ENCODE results near the gene SLC22A3. TPM values are rescaled to one million over a fixed set of nuclear protein-coding genes. Genes with fewer than 3 reads are reported as not detected.

SLC22A3 gene
- total RNA-seq, 4 donors from 2014 or later, result 11.8 to 31.0 (median 22.3) TPM

GRCh38 chr6:160330619-160331018 is 17.6 kb upstream of the SLC22A3 start:
- TF ChIP-seq EP300 (IDR thresholded peaks at IDR 0.05) (no peak), POLR2A (IDR thresholded peaks at IDR 0.05) (no peak), POLR2AphosphoS5 (IDR thresholded peaks at IDR 0.05) (no peak), CTCF (IDR thresholded peaks at IDR 0.05) (no peak)
- Histone ChIP-seq H3K27me3 (no peaks in the 10 kb centered on the region), H3K9me3 (no peaks in the 10 kb centered on the region), H3K27ac (no peak overlapping the region), H3K4me3 (no peak overlapping the region), H3K36me3 (no peaks in the 10 kb centered on the region), H3K4me1 (no peaks in the 10 kb centered on the region)
- ATAC-seq, result no peak
- 73 to 82% methylated on average over 3 to 4 of the region's 5 CpGs for WGBS, 2 donors (ENCODE audit: low coverage in 1 of 2)

GRCh38 chr6:160331204-160331603 is 17.0 kb upstream of the SLC22A3 start:
- Histone ChIP-seq H3K36me3 (no peaks in the 10 kb centered on the region), H3K9me3 (no peaks in the 10 kb centered on the region), H3K4me3 (no peak overlapping the region), H3K27me3 (no peaks in the 10 kb centered on the region), H3K27ac (no peak overlapping the region), H3K4me1 (no peaks in the 10 kb centered on the region)
- no peak for ATAC-seq
- no peak for TF ChIP-seq POLR2A (IDR thresholded peaks at IDR 0.05)
- no peak for TF ChIP-seq POLR2AphosphoS5 (IDR thresholded peaks at IDR 0.05)
- TF ChIP-seq EP300 (IDR thresholded peaks at IDR 0.05), result no peak
- no peak for TF ChIP-seq CTCF (IDR thresholded peaks at IDR 0.05)
- 63 to 75% methylated on average over 4 to 5 of the region's 5 CpGs for whole genome bisulfite sequencing, 2 donors (ENCODE audit: low coverage in 1 of 2)

GRCh38 chr6:160331753-160332152 is 16.4 kb upstream of the SLC22A3 start:
- no peak for ATAC-seq
- Histone ChIP-seq H3K9me3 (no peaks in the 10 kb centered on the region), H3K4me3 (no peak overlapping the region), H3K27me3 (no peaks in the 10 kb centered on the region), H3K27ac (no peak overlapping the region), H3K36me3 (no peaks in the 10 kb centered on the region), H3K4me1 (no peaks in the 10 kb centered on the region)
- TF ChIP-seq EP300 (IDR thresholded peaks at IDR 0.05), result no peak
- no peak for TF ChIP-seq POLR2A (IDR thresholded peaks at IDR 0.05)
- TF ChIP-seq CTCF (IDR thresholded peaks at IDR 0.05), result no peak
- TF ChIP-seq POLR2AphosphoS5 (IDR thresholded peaks at IDR 0.05), result no peak
- 67 to 71% methylated on average over 1 to 4 of the region's 5 CpGs for WGBS, 2 donors (ENCODE audit: low coverage in 1 of 2)

- 84 to 87% methylated on average over 3 of the region's 3 CpGs for WGBS, 2 donors (ENCODE audit: low coverage in 1 of 2)
- no peaks in the 10 kb centered on the region for H3K27me3 ChIP-seq
- H3K4me1 ChIP-seq, result no peaks in the 10 kb centered on the region
- no peak overlapping the region for H3K4me3 ChIP-seq
- no peak for ATAC-seq
- no peak overlapping the region for H3K27ac ChIP-seq
- no peak for TF ChIP-seq POLR2A (IDR thresholded peaks at IDR 0.05)
- TF ChIP-seq EP300 (IDR thresholded peaks at IDR 0.05), result no peak
- no peak for TF ChIP-seq CTCF (IDR thresholded peaks at IDR 0.05)
- no peak for TF ChIP-seq POLR2AphosphoS5 (IDR thresholded peaks at IDR 0.05)
- no peaks in the 10 kb centered on the region for H3K9me3 ChIP-seq
- no peaks in the 10 kb centered on the region for H3K36me3 ChIP-seq
These were observed 15.1 kb upstream of the SLC22A3 start for GRCh38 chr6:160333101-160333500.

- H3K4me3 ChIP-seq, result no peak overlapping the region
- ATAC-seq, result no peak
- H3K36me3 ChIP-seq, result no peaks in the 10 kb centered on the region
- no peaks in the 10 kb centered on the region for H3K4me1 ChIP-seq
- no peaks in the 10 kb centered on the region for H3K9me3 ChIP-seq
- 50 to 70% methylated on average over 1 to 2 of the region's 2 CpGs for WGBS, 2 donors (ENCODE audit: low coverage in 1 of 2)
- no peak for TF ChIP-seq CTCF (IDR thresholded peaks at IDR 0.05)
- TF ChIP-seq EP300 (IDR thresholded peaks at IDR 0.05), result no peak
- no peak for TF ChIP-seq POLR2AphosphoS5 (IDR thresholded peaks at IDR 0.05)
- no peak for TF ChIP-seq POLR2A (IDR thresholded peaks at IDR 0.05)
- no peak overlapping the region for H3K27ac ChIP-seq
- no peaks in the 10 kb centered on the region for H3K27me3 ChIP-seq
These were observed 14.3 kb upstream of the SLC22A3 start for GRCh38 chr6:160333841-160334240.

All from gastroesophageal sphincter (tissue), 4 donors.